IPS-15b (cell line): ENCODE measurements around the gene ZNF2.
A peak's percentile ranks its signal among the peaks of the same experiment; 100 is the strongest.

Experiments
- H3K27me3 ChIP-seq: one replicate; pipeline ENCODE4 v1.6.1; 2013; ENCODE audit warnings: low read length; ENCODE audit not compliant: control insufficient read depth, insufficient read depth
- H3K36me3 ChIP-seq: one replicate; pipeline ENCODE4 v1.6.1; 2013; ENCODE audit warnings: low read length; ENCODE audit not compliant: control insufficient read depth, insufficient read depth
- H3K4me1 ChIP-seq: one replicate; pipeline ENCODE4 v1.6.1; 2013; ENCODE audit warnings: mild to moderate bottlenecking, low read length; ENCODE audit not compliant: control insufficient read depth, insufficient read depth
- H3K4me3 ChIP-seq: one replicate; pipeline ENCODE4 v1.5.1; 2013; ENCODE audit warnings: low read depth, low read length
- H3K9ac ChIP-seq: one replicate; pipeline ENCODE4 v1.6.1; 2013; ENCODE audit warnings: low read depth, mild to moderate bottlenecking, low read length
- H3K9me3 ChIP-seq: one replicate; pipeline ENCODE4 v1.6.1; 2013; ENCODE audit warnings: mild to moderate bottlenecking, low read length; ENCODE audit not compliant: control insufficient read depth, insufficient read depth

Gene ZNF2

GRCh38 chr2:95165371-95166064 is at the start of gene ZNF2:
Gene ZNF2 (plus strand): TSS chr2:95165809. CDS start chr2:95176227, 10,418 bp downstream.
- peaks cover 4% of the 10 kb centered on the region for H3K27me3 ChIP-seq
- H3K4me1 ChIP-seq: peaks cover 2% of the 10 kb centered on the region
- peak within 1 kb of the TSS; percentile 86 for H3K9ac ChIP-seq
- no peaks in the 10 kb centered on the region for H3K9me3 ChIP-seq
- H3K4me3 ChIP-seq: peak within 1 kb of the TSS; percentile 83
- H3K36me3 ChIP-seq: no peaks in the 10 kb centered on the region

- H3K36me3 ChIP-seq: no peaks in the 10 kb centered on the region
- peak overlapping the region; percentile 94 for H3K4me3 ChIP-seq
- peak overlapping the region; percentile 51 for H3K9ac ChIP-seq
- no peaks in the 10 kb centered on the region for H3K27me3 ChIP-seq
- H3K4me1 ChIP-seq: peaks cover 14% of the 10 kb centered on the region
- no peaks in the 10 kb centered on the region for H3K9me3 ChIP-seq
Measured at GRCh38 chr2:95121093-95121406, 44.6 kb upstream of the ZNF2 start.

GRCh38 chr2:95121407-95122196 is 44.0 kb upstream of the ZNF2 start, which contains the start of gene MRPS5:
Gene MRPS5 (minus strand): TSS chr2:95121808. CDS start chr2:95121791, 17 bp downstream.
- Histone ChIP-seq H3K9ac (peak within 1 kb of the TSS; percentile 70), H3K27me3 (no peaks in the 10 kb centered on the region), H3K4me1 (peaks cover 14% of the 10 kb centered on the region), H3K9me3 (no peaks in the 10 kb centered on the region), H3K36me3 (no peaks in the 10 kb centered on the region), H3K4me3 (peak within 1 kb of the TSS; percentile 94)

- no peaks in the 10 kb centered on the region for H3K27me3 ChIP-seq
- H3K4me3 ChIP-seq: peak overlapping the region; percentile 94
- H3K4me1 ChIP-seq: peaks cover 14% of the 10 kb centered on the region
- peak overlapping the region; percentile 70 for H3K9ac ChIP-seq
- H3K9me3 ChIP-seq: no peaks in the 10 kb centered on the region
- no peaks in the 10 kb centered on the region for H3K36me3 ChIP-seq
Measured at GRCh38 chr2:95122197-95122551, 43.4 kb upstream of the ZNF2 start.

- peaks cover 14% of the 10 kb centered on the region for H3K9me3 ChIP-seq
- no peak overlapping the region for H3K4me3 ChIP-seq
Measured at GRCh38 chr2:95138702-95139101, 26.9 kb upstream of the ZNF2 start.

GRCh38 chr2:95143838-95144237 is 21.8 kb upstream of the ZNF2 start:
- peaks cover 2% of the 10 kb centered on the region for H3K36me3 ChIP-seq

More at GRCh38 chr2:95138702-95139101, 26.9 kb upstream of the ZNF2 start:
- H3K4me1 ChIP-seq: no peaks in the 10 kb centered on the region
- H3K27me3 ChIP-seq: no peaks in the 10 kb centered on the region
- H3K36me3 ChIP-seq: no peaks in the 10 kb centered on the region
- no peak overlapping the region for H3K9ac ChIP-seq

GRCh38 chr2:95149397-95149984 is 16.1 kb upstream of the ZNF2 start:
- Histone ChIP-seq H3K4me3 (no peak overlapping the region), H3K36me3 (peaks cover 29% of the 10 kb centered on the region), H3K9me3 (peaks cover 40% of the 10 kb centered on the region), H3K9ac (no peak overlapping the region), H3K27me3 (no peaks in the 10 kb centered on the region), H3K4me1 (no peaks in the 10 kb centered on the region)

More at GRCh38 chr2:95143838-95144237, 21.8 kb upstream of the ZNF2 start:
- H3K4me1 ChIP-seq: no peaks in the 10 kb centered on the region
- no peaks in the 10 kb centered on the region for H3K27me3 ChIP-seq
- no peak overlapping the region for H3K4me3 ChIP-seq
- no peak overlapping the region for H3K9ac ChIP-seq
- peaks cover 26% of the 10 kb centered on the region for H3K9me3 ChIP-seq

GRCh38 chr2:95158441-95158840 is 7.2 kb upstream of the ZNF2 start:
- H3K9ac ChIP-seq: no peak overlapping the region
- no peaks in the 10 kb centered on the region for H3K4me1 ChIP-seq
- no peaks in the 10 kb centered on the region for H3K9me3 ChIP-seq
- H3K4me3 ChIP-seq: peak overlapping the region; percentile 58
- peaks cover 14% of the 10 kb centered on the region for H3K27me3 ChIP-seq
- peaks cover 3% of the 10 kb centered on the region for H3K36me3 ChIP-seq

- no peaks in the 10 kb centered on the region for H3K9me3 ChIP-seq
- H3K4me3 ChIP-seq: peak overlapping the region; percentile 58
- H3K9ac ChIP-seq: peak overlapping the region; percentile 76
- peaks cover 14% of the 10 kb centered on the region for H3K27me3 ChIP-seq
- H3K36me3 ChIP-seq: peaks cover 3% of the 10 kb centered on the region
- no peaks in the 10 kb centered on the region for H3K4me1 ChIP-seq
Measured at GRCh38 chr2:95158891-95159619, 6.6 kb upstream of the ZNF2 start.

- Histone ChIP-seq H3K9ac (peak within 1 kb of the TSS; percentile 76), H3K4me3 (peak within 1 kb of the TSS; percentile 81), H3K4me1 (peaks cover 2% of the 10 kb centered on the region), H3K9me3 (no peaks in the 10 kb centered on the region), H3K27me3 (peaks cover 14% of the 10 kb centered on the region), H3K36me3 (peaks cover 3% of the 10 kb centered on the region)
Measured at GRCh38 chr2:95159690-95160449, 5.7 kb upstream of the ZNF2 start, which contains the start of gene ZNF514. Gene ZNF514 (minus strand): TSS chr2:95159848. CDS start chr2:95153253, 6,595 bp downstream.

- H3K4me3 ChIP-seq: peak overlapping the region; percentile 83
- H3K36me3 ChIP-seq: no peaks in the 10 kb centered on the region
- H3K27me3 ChIP-seq: peaks cover 4% of the 10 kb centered on the region
- H3K4me1 ChIP-seq: peaks cover 2% of the 10 kb centered on the region
- peak overlapping the region; percentile 86 for H3K9ac ChIP-seq
- no peaks in the 10 kb centered on the region for H3K9me3 ChIP-seq
Measured at GRCh38 chr2:95165030-95165370, 609 bp upstream of the ZNF2 start.
